ENCODE measurements around the gene UFM1.
A peak's percentile ranks its signal among the peaks of the same experiment; 100 is the strongest.
"Not testable (repeated sequence)": the region's sequence is repeated elsewhere in the genome, so short reads cannot be mapped to it uniquely, and the experiment has no call there.

The UFM1 gene

DNA sequence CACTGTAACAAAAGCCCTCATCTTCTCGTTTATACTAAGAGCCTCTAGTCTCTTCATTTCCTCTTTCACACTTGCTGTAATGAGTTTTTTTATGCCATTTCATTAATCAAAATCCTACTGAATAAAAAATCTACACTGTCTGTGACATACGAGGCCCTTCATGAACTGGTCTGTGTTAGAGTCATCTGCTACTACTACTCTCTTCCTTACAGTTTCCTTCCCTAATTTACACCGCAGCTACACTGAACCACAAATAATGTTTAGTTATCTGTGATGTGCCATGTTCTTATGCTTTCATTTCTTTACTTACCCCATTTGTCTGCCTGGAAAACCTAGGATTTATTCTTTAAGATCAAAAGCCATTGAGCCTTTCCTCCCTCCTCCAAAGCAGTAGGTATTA is 16.0 kb downstream of the UFM1 start:
- DNase-seq (ENCODE audit: low read depth): no peak

DNA sequence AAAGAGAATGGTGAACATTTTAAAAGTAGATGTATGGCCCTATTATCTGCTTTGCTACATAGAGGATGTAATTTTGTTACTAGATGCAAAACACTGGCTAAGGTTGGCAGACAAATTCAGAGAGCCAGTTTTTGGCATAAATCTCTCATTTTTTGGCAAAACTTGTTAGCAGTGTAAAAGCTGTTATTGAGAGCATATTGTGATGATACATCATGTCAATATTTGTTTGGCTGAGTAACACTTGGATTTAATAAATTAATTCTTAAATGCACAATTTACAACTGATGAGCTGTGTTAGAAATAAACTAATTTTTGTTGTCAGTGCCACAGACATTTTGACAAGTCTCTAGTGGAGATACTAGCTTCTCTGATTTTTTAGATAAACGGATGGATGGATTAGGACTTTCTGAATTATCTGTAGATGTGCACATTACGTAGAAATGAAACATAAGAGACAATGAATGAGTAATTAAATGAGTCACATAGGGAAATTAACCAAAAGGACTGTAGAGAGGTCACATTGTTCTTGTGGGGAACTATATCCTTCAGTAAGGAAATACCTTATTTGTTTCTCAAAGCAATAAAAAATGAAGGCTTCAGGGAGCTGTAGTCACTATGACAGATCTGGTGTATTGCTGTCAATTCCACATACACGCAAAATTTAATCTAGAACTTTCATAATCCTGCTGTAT is 17.4 kb downstream of the UFM1 start:
- peak; percentile 45 for DNase-seq (ENCODE audit: low read depth)

GRCh38 chr13:38369058-38369457 is 19.4 kb downstream of the UFM1 start:
- no peak for DNase-seq (ENCODE audit: low read depth)

DNA sequence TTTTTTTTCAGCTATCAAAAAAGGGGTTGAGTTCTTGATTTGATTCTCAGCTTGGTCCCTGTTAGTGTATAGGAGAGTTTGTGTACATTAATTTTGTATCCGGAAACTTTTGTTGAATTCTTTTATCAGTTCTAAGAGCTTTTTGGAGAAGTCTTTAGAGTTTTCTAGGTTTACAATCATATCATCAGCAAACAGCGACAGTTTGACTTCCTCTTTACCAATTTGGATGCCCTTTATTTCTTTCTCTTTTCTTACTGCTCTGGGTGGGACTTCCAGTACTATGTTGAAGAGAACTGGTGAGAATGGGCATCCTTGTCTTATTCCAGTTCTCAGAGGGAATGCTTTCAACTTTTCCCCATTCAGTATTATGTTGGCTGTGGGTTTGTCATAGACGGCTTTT is 20.4 kb downstream of the UFM1 start:
- DNase-seq (ENCODE audit: low read depth): not testable (repeated sequence)

- no peak for DNase-seq (ENCODE audit: low read depth)
Measured at GRCh38 chr13:38372820-38373383, 23.3 kb downstream of the UFM1 start.

GRCh38 chr13:38376546-38376945 is 26.9 kb downstream of the UFM1 start:
- no peak for DNase-seq (ENCODE audit: low read depth)

DNA sequence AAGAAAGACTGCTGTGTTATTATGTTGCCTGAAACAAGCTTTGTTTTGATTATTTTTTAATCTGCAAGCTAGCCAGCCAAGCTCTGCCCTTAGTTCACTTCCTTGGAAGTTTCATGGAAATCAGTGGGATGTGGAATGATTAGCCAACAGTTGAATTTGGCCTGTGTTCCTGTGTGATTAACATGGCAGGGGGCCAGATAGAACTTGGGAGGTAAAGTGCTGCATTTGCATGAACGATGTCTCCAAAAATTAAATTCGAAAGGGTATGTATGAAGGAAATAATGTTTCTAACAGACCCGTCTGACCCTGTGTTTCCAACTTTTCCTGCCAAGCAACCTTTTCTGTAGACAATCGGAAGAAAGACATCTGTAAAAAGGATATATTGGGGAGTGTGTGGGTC is 32.2 kb downstream of the UFM1 start:
- no peak for DNase-seq (ENCODE audit: low read depth)

DNA sequence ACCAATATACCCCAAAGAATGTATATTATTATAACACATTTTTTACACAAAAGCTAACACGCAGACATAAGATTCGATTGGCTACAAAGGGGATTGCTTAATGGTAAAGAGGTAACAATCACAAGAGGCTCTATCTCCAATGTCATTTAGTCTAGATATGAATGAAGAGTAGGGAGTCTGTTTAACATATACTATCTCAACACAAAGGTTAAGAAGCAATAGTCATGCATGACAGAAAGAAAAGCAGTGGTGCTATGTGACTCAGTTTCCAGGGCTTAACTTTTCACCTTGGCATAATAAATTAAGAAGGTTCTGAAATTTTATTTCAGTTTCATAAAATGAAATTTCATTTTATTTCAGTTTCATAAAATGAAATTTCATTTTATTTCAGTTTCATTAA is 33.3 kb downstream of the UFM1 start:
- no peak for DNase-seq (ENCODE audit: low read depth)

DNA sequence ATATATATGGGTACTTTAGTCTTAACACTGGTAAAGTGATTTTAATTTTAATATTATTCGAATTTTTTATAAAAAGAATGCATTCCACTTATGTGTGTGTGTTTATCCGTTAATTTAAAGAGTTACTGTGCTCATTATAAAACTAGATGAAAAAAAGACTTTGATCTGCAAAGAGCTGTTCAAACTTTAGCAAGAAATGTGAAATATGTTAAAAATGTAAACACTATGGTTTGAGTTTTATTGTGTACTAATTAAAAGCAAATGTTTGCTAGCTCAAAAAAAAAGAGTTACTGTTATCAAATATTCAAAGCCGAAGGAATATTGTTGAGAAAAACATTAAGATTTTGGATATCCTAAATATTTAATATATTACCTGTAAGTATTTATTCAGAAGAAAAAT is 34.5 kb downstream of the UFM1 start:
- no peak for DNase-seq (ENCODE audit: low read depth)

GRCh38 chr13:38385153-38385891 is 35.7 kb downstream of the UFM1 start:
- no peak for DNase-seq (ENCODE audit: low read depth)

DNA sequence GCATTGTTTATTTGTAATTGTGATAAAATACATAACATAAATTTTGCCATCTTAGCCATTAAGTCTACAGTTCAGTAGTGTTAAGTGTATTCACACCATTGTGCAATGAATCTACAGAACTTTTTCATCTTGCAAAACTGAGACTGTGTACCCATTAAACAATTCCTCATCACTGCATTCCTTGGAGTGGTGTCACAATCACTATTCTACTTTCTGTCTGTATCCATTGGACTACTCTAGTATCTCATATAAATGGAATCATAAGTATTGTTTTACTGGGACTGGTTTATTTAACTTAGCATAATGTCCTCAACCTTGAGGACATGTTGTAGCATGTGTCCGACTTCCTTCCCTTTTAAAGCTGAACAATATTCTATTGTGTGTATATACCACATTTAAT is 36.8 kb downstream of the UFM1 start:
- DNase-seq (ENCODE audit: low read depth): no peak

- no peak for DNase-seq (ENCODE audit: low read depth)
Measured at GRCh38 chr13:38391341-38391740, 41.7 kb downstream of the UFM1 start.

DNA sequence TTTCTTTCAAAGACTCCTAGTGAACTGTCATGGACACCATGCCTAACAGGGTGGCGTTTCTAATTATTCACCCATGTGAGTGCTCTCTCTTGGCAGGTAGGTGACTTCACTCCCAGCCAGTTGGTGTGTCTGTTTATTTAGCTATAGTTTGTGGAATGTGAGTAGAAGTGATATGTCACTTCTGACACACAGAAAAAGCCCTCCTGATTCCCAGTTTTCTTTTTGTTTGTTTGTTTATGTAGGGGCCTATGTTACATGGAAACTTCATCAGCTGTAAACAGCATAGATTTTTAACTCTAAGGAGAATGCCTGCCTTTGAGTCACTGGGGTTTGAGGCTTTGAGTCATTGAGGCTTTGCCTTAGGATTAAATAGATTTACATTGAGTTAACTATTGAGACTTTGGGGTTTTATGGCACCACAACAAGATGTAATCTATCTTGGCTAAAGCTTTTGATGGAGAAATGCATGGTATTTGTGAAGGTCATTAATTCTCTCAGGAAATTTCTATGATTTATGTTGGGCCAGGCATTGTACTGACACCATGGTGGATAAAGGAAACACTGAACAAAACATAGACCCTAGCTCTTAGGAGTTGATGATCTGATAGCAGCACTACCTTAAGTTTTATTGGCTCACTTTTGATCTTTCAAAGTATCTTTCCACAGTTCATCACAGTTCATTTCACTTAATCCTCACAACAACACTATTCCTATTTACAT is 45.3 kb downstream of the UFM1 start:
- DNase-seq (ENCODE audit: low read depth): no peak

- DNase-seq (ENCODE audit: low read depth): no peak
Measured at GRCh38 chr13:38395497-38395788, 45.8 kb downstream of the UFM1 start.

GRCh38 chr13:38398711-38399493 is 49.3 kb downstream of the UFM1 start:
- DNase-seq (ENCODE audit: low read depth): peak; percentile 65

DNA sequence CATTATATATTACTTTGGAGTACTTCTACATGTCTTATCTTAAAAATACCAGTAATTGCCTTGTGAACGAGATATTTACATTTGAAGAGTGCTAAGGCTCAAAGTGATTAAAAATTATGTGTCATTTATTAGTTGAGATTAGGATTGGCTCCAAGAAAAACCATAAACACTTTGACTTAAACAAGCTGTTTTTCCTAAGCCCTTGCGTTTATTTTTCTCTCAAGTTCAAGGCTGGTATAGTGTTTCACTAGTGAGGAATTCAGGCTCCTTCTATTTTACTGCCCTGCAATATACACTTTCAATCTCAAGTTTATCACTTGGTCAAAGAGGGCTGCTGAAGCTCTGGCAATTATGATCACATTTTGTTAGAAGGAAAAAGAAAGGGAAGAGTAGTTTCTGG is 49.9 kb downstream of the UFM1 start:
- DNase-seq (ENCODE audit: low read depth): no peak

DNA sequence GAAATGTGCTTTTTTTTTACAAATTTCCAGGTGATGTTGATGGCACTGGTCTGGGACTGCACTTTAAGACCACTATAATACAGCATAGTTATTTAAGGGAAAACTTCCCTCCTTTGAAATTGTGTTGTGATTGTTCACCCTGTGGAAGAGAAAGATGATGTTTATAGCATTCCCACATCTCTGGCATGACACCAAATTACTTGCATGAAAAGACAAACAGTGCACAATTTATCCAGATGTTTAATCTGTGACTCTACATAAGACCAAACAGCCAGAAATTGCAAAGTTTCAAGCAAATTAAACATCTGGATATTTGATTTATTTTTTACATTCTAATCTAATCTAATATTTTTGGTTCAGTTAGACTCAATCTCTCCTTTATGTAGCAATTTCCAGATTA is 51.6 kb downstream of the UFM1 start:
- DNase-seq (ENCODE audit: low read depth): no peak

DNA sequence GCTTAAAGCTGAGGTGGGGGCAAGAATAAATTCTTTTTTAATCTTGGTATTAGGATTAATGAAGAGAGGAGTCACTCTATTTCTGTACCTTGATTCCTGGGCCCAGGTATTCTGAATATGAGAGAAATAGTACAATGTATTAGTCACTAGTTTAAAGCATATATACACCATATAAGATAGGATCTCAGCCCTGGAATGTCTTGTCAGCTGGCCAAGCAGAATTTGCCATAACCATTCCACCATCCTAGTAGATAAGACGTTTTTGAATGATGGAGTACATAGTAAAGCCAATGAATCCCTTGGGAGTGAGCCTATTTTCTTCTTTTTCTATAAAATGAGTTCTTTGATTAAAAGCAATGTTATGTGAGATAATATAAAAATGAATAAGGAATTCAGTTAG is 55.6 kb downstream of the UFM1 start:
- no peak for DNase-seq (ENCODE audit: low read depth)

- no peak for DNase-seq (ENCODE audit: low read depth)
Measured at GRCh38 chr13:38409771-38410170, 60.1 kb downstream of the UFM1 start.

DNA sequence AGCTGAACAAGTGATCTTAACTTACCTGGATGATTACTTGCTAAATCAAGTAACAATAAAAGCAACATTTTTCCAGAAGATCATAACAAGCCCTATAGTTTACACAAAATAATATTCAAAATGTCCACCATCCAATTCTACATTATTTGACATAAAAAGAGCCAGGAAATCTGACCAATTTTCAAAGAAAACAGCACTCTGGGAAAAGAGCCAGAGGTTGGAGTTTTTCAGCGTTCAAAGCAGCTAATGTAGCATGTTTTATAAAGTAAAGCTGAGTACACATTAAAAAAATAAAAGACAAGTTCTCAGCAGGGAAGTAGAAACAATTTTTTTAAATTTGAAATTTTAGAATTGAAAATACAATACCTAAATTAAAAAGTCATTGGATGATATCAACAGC is 62.6 kb downstream of the UFM1 start:
- no peak for DNase-seq (ENCODE audit: low read depth)
